ENCODE results near the gene SLC26A4. TPM values are rescaled to one million over a fixed set of nuclear protein-coding genes. Genes with fewer than 3 reads are reported as not detected.

SLC26A4 gene
- polyA plus RNA-seq, 1 donor, result 0.79 TPM

- no peak for DNase-seq
Observed at GRCh38 chr7:107754642-107755041, 94.0 kb downstream of the SLC26A4 start.

GRCh38 chr7:107758667-107759066 lies 98.0 kb downstream of the SLC26A4 start:
- DNase-seq, result no peak

- DNase-seq, result no peak
Observed at GRCh38 chr7:107767391-107767790, 106.8 kb downstream of the SLC26A4 start.

Other genes starting within 250 kb of the SLC26A4 start
- not detected for gene GPR22, start 190.8 kb upstream of the SLC26A4 start, polyA plus RNA-seq (ENCODE audit: insufficient read length)
- gene COG5, start 96.9 kb upstream of the SLC26A4 start, polyA plus RNA-seq (ENCODE audit: insufficient read length), result 23.3 TPM
- gene DUS4L, start 96.9 kb upstream of the SLC26A4 start, polyA plus RNA-seq (ENCODE audit: insufficient read length), result 7.2 TPM
- gene BCAP29, start 80.6 kb upstream of the SLC26A4 start, polyA plus RNA-seq (ENCODE audit: insufficient read length), result 39.5 TPM
- gene CBLL1, start 83.3 kb downstream of the SLC26A4 start, polyA plus RNA-seq (ENCODE audit: insufficient read length), result 19.1 TPM
- gene SLC26A3, start 142.4 kb downstream of the SLC26A4 start, polyA plus RNA-seq (ENCODE audit: insufficient read length), result not detected
- gene DLD, start 230.4 kb downstream of the SLC26A4 start, polyA plus RNA-seq (ENCODE audit: insufficient read length), result 77.9 TPM

All from hindlimb muscle (tissue), 1 donor.